ENCODE results near the gene MELTF.
"Not testable (repeated sequence)": the region's sequence is repeated elsewhere in the genome, so short reads cannot be mapped to it uniquely, and the experiment has no call there.

The MELTF gene

GRCh38 chr3:197042539-197042938 lies 12.9 kb upstream of the MELTF start:
- DNase-seq (ENCODE audit: low read depth) = no peak
- no peak for TF ChIP-seq CTCF (IDR thresholded peaks at IDR 0.05; ENCODE audit: low read depth, low read length, missing control alignments)
- no peak overlapping the region for H3K4me3 ChIP-seq (ENCODE audit: low read depth, low read length)

GRCh38 chr3:197041875-197042488 lies 12.4 kb upstream of the MELTF start:
- no peak overlapping the region for H3K4me3 ChIP-seq (ENCODE audit: low read depth, low read length)
- no peak for DNase-seq (ENCODE audit: low read depth)
- TF ChIP-seq CTCF (IDR thresholded peaks at IDR 0.05; ENCODE audit: low read depth, low read length, missing control alignments) = no peak

- no peak for TF ChIP-seq CTCF (IDR thresholded peaks at IDR 0.05; ENCODE audit: low read depth, low read length, missing control alignments)
- no peak overlapping the region for H3K4me3 ChIP-seq (ENCODE audit: low read depth, low read length)
- DNase-seq (ENCODE audit: low read depth) = no peak
Measured at GRCh38 chr3:197040658-197041057, 11.0 kb upstream of the MELTF start.

GRCh38 chr3:197038679-197039462 lies 9.3 kb upstream of the MELTF start:
- H3K4me3 ChIP-seq (ENCODE audit: low read depth, low read length) = no peak overlapping the region
- no peak for TF ChIP-seq CTCF (IDR thresholded peaks at IDR 0.05; ENCODE audit: low read depth, low read length, missing control alignments)
- DNase-seq (ENCODE audit: low read depth) = no peak

GRCh38 chr3:197035577-197035976 lies 6.0 kb upstream of the MELTF start:
- TF ChIP-seq CTCF (IDR thresholded peaks at IDR 0.05; ENCODE audit: low read depth, low read length, missing control alignments) = no peak
- DNase-seq (ENCODE audit: low read depth) = no peak
- H3K4me3 ChIP-seq (ENCODE audit: low read depth, low read length) = no peak overlapping the region

GRCh38 chr3:197034778-197035177 lies 5.2 kb upstream of the MELTF start:
- DNase-seq (ENCODE audit: low read depth); H3K4me3 ChIP-seq (ENCODE audit: low read depth, low read length): not testable (repeated sequence)

- not testable (repeated sequence) for DNase-seq (ENCODE audit: low read depth); H3K4me3 ChIP-seq (ENCODE audit: low read depth, low read length)
Measured at GRCh38 chr3:197033764-197034163, 4.1 kb upstream of the MELTF start.

Data from GM12864 (cell line).